ENCODE data around the gene SYCN.

The SYCN gene

DNA sequence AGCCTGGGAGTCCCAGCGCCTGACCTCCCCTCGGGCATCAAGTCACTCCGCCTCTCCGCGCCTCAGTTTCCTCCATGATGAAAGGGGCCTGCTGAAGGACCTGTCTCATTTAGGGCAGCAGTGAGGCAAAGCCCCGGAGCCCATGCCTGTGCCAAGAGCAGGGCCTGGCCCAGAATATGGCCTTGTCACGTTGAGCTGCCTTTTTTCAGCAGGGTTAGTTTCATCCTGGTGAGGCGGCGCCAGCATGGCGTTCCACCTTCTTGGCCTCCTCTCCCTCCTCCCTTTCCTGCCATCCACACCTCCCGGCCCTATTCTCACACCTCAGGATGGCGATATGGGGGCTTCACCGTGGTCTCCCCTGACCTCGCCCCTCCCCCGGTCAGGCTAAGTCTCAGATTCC, 48.3 kb downstream of the SYCN start:
- DNase-seq (ENCODE audit: low read depth, low spot score), result no peak

DNA sequence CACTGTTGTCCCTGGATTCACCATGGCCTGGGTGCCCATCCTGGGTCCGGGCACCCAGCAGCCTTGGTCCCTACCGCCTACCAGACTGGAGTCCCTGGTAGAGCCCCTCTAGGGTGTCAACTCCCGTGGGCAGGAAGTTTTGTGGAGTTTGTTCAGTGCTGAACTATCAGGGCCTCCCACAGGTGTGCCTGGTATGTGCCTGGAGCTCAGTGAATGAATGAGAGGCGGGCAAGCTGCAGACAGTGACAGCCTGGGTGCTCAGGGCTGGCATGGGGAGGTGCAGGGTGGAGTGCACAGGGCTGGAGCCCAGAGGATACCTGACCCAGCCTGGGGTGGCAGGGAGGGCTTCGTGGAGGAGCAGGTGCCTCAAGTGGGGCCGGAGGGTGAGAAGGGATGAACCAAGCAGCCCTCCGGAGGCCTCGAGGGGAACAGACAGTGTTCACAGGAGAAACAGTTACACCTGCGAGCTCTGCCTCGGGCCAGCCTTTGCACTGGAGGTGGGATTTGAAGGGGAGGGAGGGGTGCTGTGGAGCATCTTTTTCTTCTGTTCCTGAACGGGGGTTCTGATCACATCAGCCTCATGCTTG, 48.9 kb downstream of the SYCN start:
- no peak for DNase-seq (ENCODE audit: low read depth, low spot score)

DNA sequence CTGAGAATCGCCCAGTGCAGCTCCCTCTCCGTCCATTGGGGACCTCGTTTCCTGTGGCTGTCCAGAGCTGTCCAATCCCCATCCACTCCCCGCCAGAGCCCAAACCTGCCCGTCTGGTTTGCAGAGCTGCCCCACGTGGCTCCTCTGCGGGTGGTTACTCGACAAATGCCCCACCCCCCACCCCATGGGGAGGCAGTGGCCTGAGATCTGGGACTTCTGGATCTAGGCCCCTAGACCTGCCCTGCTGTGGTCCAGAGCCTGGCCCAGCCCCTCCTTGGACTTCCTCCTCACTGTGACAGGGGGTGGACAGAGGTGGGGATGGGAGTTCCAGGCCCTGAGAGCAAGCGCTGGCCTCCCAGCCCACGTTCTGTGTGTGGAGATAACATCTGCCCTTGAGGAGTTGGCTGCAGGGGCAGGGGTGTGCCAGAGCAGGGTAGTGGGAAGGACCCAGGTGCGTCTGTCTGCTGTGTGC, 49.4 kb downstream of the SYCN start:
- DNase-seq (ENCODE audit: low read depth, low spot score), result no peak

DNA sequence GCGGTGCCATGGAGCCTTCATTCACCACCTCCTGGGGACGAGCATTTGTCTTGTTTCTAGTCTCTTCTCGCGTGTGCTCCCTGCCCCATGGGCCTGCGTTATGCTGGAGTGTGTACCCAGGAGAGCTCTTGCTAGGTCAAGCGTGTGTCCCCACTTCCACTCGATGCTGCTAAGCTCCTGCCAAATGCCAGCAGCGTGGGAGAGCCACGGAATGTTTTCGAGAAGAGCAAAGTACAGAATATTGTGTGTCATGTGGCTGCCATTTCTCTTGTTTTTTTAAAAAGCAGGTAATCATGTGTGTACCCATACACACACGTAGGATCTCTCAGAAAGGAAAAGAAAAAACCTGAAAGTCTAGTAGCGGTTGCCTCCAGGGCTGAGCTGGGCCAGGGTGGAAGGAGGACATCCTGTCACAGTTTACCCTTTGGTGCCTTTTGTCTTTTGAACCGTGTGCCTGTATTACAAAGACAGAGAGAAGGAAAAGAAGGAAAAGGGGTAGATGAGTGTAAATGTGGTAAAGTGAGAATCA, 49.9 kb downstream of the SYCN start:
- no peak for DNase-seq (ENCODE audit: low read depth, low spot score)
